ENCODE data around the gene FAM193A.
"Not testable (repeated sequence)": the region's sequence is repeated elsewhere in the genome, so short reads cannot be mapped to it uniquely, and the experiment has no call there.

Gene FAM193A

GRCh38 chr4:2763511-2763967 is 227.1 kb downstream of the FAM193A start:
- H3K4me3 ChIP-seq (ENCODE audit: low read depth, low read length): peak overlapping the region; percentile 52
- TF ChIP-seq CTCF (IDR thresholded peaks at IDR 0.05; ENCODE audit: borderline replicate concordance, insufficient read depth, low read depth, low read length): no peak

GRCh38 chr4:2765832-2766526 is 229.5 kb downstream of the FAM193A start:
- no peak overlapping the region for H3K4me3 ChIP-seq (ENCODE audit: low read depth, low read length)
- no peak for TF ChIP-seq CTCF (IDR thresholded peaks at IDR 0.05; ENCODE audit: borderline replicate concordance, insufficient read depth, low read depth, low read length)

GRCh38 chr4:2767046-2767704 is 230.7 kb downstream of the FAM193A start:
- no peak overlapping the region for H3K4me3 ChIP-seq (ENCODE audit: low read depth, low read length)
- no peak for TF ChIP-seq CTCF (IDR thresholded peaks at IDR 0.05; ENCODE audit: borderline replicate concordance, insufficient read depth, low read depth, low read length)

DNA sequence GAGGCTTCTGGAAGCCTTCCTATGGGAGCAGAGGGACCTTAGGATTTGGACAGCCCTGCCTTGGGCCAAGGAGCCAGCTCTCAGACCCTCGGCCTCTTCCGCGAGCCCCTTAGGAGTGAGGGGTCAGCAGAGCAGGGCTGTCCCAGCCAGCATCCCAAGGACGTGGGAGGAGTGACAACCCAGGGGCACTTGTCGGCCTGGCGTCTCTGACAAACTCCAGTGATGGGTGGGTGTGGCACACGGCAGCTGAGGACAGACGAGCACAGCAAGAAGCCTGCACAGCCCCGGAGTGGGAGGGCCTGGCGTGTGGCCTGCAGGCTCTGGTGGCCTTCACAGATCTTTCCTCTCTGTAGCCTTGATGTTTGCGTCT is 231.2 kb downstream of the FAM193A start:
- TF ChIP-seq CTCF (IDR thresholded peaks at IDR 0.05; ENCODE audit: borderline replicate concordance, insufficient read depth, low read depth, low read length): no peak
- no peak overlapping the region for H3K4me3 ChIP-seq (ENCODE audit: low read depth, low read length)

DNA sequence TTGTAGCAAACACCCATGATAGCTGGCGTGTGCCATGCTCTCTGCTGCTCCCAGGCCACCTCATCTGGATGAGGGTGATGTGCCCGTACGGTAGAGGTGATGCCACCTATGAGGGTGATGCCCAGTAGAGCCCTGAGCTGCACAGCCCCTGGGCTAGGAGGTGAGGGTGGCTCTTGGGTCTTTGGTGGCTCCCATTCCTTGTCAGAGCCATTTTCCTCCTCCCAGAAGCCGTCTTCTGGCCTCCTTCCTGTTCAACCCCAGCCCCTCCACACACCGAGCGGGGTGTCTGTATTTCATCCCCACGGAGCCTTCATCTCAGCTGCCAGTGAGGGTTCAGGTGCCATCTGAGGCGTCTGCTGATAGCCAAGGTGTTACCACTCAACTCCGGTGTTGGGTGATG is 231.7 kb downstream of the FAM193A start:
- no peak for TF ChIP-seq CTCF (IDR thresholded peaks at IDR 0.05; ENCODE audit: borderline replicate concordance, insufficient read depth, low read depth, low read length)
- no peak overlapping the region for H3K4me3 ChIP-seq (ENCODE audit: low read depth, low read length)

DNA sequence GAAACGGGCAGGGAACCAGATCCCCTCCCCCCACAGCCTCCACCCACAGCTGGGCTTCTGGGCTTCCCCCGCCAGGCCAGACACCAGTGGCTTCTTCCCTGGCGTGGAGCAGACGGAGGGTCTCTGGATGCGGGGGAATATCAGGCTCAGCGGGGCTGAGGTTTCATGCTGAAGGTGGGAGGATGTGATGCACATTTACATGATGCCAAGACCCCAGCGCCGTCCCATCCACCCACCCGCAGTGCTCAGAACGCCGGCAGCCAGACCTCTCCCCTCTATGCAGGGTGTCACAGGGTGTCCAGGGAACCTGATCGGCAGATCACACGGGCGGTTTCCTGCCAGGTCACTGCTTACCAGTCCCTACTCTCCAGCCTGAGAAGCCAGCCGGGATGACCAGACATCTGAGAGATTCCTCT is 232.5 kb downstream of the FAM193A start:
- TF ChIP-seq CTCF (IDR thresholded peaks at IDR 0.05; ENCODE audit: borderline replicate concordance, insufficient read depth, low read depth, low read length): no peak

DNA sequence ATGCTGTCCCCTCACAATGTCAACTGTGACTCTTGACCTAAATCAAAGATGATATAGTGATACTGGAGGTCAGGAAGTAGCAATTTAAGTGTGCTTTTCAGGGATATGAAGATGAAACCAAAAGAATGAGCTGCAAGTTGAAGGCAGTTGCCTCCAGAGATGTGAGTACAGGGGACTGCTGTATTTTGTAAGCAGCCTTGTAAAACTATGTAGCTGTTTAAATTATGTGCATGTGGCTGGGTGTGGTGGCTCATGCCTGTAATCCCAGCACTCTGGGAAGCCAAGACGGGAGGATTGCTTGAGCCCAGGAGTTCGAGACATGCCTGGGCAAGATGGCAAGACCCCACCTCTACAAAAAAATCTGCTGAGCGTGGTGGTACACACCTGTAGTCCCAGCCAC is 234.8 kb downstream of the FAM193A start:
- no peak overlapping the region for H3K4me3 ChIP-seq (ENCODE audit: low read depth, low read length)
- no peak for TF ChIP-seq CTCF (IDR thresholded peaks at IDR 0.05; ENCODE audit: borderline replicate concordance, insufficient read depth, low read depth, low read length)

More for the DNA sequence above, 232.5 kb downstream of the FAM193A start:
- no peak overlapping the region for H3K4me3 ChIP-seq (ENCODE audit: low read depth, low read length)

DNA sequence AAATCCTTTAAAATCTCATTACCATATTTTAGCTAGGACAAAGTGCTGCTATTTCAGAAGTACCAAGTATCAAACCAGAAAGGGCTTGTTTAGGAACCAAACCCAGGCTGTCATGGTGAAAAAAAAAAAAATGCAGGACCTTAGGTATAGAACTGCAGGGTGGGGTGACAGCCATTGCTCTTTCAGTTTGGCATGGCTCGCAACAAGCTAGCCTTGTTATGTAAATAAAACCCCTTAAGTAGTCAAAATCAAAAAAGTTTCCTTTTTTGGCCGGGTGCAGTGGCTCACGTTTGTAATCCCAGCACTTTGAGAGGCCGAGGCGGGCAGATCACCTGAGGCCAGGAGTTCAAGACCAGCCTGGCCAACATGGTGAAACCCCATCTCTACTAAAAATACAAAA is 244.2 kb downstream of the FAM193A start:
- not testable (repeated sequence) for H3K4me3 ChIP-seq (ENCODE audit: low read depth, low read length)

Measured in GM12875 (cell line).